GM19193 (cell line): ENCODE measurements around the gene SLC25A34.

Experiments used
- POLR2A ChIP-seq: IDR thresholded peaks from 4 replicates; pipeline ENCODE4 v1.6.1; 2011; ENCODE audit not compliant: insufficient read depth, insufficient read length; ENCODE audit errors: extremely low read depth

The SLC25A34 gene

DNA sequence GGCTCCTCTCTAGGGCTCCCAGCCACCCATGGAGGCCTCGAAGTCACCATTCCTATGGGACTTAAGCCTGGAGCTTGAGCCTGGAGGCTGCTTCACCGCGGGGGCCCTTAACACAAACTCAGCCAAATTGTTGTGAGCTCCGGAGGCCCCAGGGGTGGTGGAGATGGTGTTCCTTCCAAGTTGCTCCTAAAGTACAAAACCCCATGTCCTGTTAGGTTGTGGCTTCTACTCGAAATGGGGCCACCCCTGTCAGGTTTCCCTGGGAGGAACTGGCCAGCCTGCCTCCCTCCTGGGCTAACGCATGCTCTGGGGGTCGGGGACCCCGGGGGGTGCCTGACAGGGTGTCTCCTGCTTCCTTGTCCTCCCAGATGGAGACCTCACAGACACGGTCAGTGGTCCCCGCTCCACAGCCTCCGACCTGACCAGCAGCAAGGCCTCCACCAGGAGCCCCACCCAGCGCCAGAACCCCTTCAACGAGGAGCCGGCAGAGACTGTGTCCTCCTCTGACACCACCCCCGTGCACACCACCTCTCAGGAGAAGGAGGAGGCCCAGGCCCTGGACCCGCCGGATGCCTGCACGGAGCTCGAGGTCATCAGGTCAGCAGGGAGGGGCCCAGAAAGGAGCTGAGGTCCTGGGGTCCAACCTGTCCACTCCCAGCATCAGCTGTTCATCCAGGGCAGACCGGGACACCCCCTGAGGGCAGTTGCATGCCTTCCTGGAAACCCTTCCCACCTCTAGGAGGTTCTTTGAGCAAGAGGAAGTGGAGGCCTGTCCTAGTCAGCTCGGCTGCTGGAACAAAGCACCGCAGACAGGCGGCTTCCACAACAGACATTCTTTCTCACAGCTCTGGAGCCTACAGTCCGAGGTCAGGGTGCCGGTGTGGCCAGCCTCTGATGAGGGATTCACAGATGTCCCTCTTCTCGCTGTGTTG, 10.8 kb upstream of the SLC25A34 start:
- no peak for TF ChIP-seq POLR2A

DNA sequence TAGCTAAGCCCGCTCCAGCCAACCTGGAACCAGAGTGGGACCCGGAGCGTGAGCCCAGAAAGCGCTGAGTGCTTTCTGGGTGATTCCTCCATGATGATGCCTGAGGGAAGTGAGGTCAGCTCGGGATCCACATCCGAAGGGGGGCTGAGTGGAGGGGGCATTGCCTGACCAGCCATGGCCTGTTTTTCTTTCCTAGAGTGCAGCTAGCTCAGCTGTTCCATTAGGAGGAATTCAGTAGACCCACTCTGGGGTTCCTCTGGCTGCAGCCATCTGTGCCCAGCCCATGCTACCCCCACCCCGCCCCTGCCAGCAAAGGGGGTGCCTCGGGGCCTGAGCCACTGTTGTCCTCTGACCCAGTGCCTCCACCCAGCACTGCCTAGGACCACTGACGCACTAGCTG, 9.6 kb upstream of the SLC25A34 start:
- TF ChIP-seq POLR2A, result no peak

- TF ChIP-seq POLR2A, result no peak
Measured at GRCh38 chr1:15727021-15727420, 9.0 kb upstream of the SLC25A34 start.

GRCh38 chr1:15727424-15727823, 8.6 kb upstream of the SLC25A34 start:
- TF ChIP-seq POLR2A, result no peak

DNA sequence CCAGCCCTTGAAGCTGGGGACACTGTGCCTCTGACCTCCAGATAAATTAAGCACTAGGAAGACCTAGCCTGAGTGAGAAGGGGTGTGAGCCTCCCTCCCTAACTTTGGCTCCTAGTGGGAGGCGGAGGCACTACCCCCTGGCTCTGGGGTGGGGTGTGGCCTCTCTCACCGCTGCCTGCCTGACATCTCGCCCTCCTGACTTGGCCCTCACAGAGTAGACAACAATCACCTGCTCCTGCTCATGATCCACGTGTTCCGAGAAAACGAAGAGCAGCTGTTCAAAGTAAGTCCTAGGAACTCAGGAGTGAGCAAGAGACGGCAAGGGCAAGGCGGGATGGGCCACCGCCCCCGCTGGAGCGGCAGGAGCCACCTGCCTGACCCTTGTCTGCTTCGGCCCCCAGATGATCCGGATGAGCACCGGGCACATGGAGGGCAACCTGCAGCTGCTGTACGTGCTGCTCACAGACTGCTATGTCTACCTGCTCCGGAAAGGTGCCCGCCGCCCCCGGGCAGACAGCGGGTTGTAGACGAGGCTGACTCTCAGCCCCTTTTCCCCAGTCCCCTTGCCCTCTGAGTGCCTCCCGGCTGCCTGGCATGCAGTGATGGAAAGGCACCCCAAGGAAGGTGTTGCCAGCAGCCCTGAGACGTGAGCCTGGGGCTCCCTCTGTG, 8.1 kb upstream of the SLC25A34 start:
- TF ChIP-seq POLR2A, result no peak

DNA sequence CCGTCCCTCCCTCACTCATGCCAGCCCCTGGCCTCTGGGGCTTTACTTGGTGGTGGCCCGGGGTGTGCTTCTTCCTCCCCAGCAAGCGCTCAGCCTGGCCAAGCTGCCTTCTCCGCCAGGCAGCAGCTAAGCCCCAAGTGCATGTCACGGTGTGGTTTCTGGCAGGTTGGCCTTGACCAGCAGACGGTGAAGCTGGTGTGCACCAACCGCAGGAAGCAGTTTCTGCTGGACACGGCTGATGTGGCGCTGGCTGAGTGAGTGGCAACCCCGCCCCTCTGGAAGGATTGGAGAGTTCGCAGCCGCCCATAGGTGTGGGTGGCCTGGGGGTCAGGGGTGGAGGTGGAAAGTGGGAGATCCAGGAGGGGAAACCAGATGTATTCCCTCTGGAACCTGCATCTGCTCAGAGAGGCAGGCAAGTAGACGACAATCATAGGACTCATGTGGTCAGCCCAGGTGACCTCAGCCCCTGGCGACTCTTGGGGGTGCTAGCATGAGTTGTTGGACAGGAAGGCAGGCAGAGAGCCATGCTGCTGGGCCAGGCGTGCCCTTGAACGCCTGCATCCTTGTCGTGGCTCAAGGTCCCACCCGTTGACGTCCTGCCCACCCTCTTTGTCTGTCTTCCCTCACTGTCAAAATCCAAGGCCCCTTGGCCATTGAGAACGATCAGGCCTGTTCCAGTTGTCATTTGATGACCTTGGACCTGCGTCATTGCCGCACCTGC, 7.0 kb upstream of the SLC25A34 start:
- no peak for TF ChIP-seq POLR2A

- TF ChIP-seq POLR2A, result no peak
Measured at GRCh38 chr1:15730423-15730822, 5.6 kb upstream of the SLC25A34 start.

DNA sequence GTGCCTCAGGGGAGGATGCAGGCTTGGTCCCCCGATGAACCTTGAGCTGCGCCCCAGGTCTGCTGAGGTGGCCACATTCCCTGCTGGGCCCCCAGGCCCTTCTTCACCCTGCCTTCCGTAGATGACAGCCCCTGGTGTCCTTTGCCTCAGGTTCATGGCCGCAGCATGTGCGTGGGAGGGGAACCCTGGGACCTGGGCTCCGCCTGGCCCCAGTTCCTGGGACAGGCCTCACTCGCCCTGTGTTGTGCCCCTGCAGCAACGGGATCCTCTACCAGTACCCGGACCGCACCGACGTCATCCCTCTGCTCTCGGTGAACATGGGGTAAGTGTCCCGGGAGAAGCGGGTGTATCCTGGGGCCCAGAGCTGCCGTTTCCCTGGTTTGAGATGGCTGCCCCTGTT, 5.1 kb upstream of the SLC25A34 start:
- TF ChIP-seq POLR2A, result no peak

DNA sequence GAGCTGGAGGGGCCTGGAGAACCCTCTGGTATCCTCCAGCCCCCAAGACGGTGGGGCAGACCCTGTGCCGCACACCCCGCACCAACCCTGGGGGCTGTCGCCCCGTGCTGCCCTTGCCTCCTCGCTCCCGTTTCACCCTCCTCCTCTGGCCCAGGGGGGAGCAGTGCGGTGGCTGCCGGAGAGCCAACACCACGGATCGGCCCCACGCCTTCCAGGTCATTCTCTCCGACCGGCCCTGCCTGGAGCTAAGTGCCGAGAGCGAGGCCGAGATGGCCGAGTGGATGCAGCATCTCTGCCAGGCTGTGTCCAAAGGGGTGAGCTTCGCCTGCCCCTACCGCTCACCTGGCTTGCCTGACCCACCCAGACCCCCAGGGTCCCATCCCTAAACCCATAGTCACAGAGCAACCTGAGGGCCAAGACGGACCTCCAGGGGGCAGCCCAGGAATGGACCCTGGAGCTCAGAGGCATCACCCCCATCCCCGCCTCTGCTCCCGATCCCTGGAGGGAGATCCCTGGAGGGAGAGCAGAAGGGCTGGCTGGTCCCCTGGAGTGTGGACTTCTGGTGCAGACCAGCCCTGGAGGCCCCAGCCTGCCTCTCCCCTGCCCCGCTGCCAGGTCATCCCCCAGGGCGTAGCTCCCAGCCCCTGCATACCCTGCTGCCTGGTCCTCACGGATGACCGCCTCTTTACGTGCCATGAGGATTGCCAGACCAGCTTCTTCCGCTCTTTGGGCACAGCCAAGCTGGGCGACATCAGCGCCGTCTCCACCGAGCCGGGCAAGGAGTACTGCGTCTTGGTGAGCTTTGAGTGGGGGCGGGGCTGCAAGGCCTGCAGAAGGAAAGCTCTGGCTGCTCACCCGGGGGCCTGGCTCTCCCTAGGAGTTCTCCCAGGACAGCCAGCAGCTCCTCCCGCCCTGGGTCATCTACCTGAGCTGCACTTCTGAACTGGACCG, 4.0 kb upstream of the SLC25A34 start:
- no peak for TF ChIP-seq POLR2A

- TF ChIP-seq POLR2A, result no peak
Measured at GRCh38 chr1:15732686-15733081, 3.4 kb upstream of the SLC25A34 start.

- TF ChIP-seq POLR2A, result no peak
Measured at GRCh38 chr1:15733218-15733725, 2.8 kb upstream of the SLC25A34 start.

- TF ChIP-seq POLR2A, result no peak
Measured at GRCh38 chr1:15733726-15734226, 2.3 kb upstream of the SLC25A34 start.

- no peak for TF ChIP-seq POLR2A
Measured at GRCh38 chr1:15734296-15734695, 1.8 kb upstream of the SLC25A34 start.

- no peak for TF ChIP-seq POLR2A
Measured at GRCh38 chr1:15734901-15735300, 1.2 kb upstream of the SLC25A34 start.
